Epithelial cell of esophagus (primary cell): ENCODE results near the gene EVC.

Source experiments
- DNase-seq: peaks from one replicate; pipeline ENCODE4 v3.0.0; 2010; ENCODE audit warnings: low read depth
- H3K4me3 ChIP-seq: 2 replicates; pipeline ENCODE4 v1.5.1; 2011; ENCODE audit warnings: mild to moderate bottlenecking, low read length, control low read depth
- TF ChIP-seq, protein P1 (sequence below): IDR thresholded peaks from 2 replicates; pipeline ENCODE4 v1.5.1; 2011; ENCODE audit warnings: low read depth, mild to moderate bottlenecking, low read length, control low read depth, inconsistent platforms; ENCODE audit not compliant: insufficient read depth; ENCODE audit errors: missing control alignments

The EVC gene

GRCh38 chr4:5858020-5858769 is 147.2 kb downstream of the EVC start:
- DNase-seq: peak; percentile 7
- TF ChIP-seq, protein P1, sequence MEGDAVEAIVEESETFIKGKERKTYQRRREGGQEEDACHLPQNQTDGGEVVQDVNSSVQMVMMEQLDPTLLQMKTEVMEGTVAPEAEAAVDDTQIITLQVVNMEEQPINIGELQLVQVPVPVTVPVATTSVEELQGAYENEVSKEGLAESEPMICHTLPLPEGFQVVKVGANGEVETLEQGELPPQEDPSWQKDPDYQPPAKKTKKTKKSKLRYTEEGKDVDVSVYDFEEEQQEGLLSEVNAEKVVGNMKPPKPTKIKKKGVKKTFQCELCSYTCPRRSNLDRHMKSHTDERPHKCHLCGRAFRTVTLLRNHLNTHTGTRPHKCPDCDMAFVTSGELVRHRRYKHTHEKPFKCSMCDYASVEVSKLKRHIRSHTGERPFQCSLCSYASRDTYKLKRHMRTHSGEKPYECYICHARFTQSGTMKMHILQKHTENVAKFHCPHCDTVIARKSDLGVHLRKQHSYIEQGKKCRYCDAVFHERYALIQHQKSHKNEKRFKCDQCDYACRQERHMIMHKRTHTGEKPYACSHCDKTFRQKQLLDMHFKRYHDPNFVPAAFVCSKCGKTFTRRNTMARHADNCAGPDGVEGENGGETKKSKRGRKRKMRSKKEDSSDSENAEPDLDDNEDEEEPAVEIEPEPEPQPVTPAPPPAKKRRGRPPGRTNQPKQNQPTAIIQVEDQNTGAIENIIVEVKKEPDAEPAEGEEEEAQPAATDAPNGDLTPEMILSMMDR: no peak

DNA sequence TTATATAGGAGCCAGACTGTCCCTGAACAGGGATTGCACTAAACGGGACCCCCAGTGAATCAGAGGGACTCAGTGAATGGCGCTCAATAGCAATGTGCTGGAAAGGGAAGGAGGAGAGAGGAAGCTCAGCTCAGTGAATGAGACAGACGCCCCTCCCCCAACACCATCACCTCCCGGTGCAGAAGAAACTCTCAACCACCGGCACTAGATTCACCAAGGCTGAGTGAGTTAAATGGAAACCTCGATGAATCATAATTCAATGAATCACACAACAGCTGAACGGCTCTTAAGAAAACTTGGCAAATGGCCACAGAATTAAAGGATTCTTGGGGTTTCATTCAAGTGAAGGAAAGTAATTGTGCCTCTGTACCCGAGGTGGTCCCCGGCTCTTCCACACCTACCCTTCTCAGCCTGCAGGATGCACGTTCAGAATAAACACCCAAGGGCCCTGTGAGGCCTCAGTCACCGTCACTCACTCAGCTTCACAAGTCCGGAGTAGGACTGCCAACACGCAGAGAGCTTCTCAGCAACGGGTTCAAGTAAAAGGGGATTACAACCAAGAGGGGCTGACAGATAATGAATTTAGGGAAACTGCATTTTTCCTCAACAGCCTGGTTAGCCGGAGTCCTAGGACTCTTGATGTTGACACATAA is 152.6 kb downstream of the EVC start:
- DNase-seq: peak; percentile 80

More at GRCh38 chr4:5858020-5858769, 147.2 kb downstream of the EVC start:
- H3K4me3 ChIP-seq: no peak overlapping the region

More for the DNA sequence above, 152.6 kb downstream of the EVC start:
- no peak overlapping the region for H3K4me3 ChIP-seq
- TF ChIP-seq, protein P1: no peak
